Measurements from ENCODE around the gene H1-8.

The H1-8 gene

GRCh38 chr3:129556358-129556695 is 13.4 kb downstream of the H1-8 start:
- Mint-ChIP-seq H3K36me3 (ENCODE audit: low read depth) (peaks cover 6% of the 10 kb centered on the region), H3K27ac (no peak overlapping the region)
- no peak for TF ChIP-seq CTCF (IDR thresholded peaks at IDR 0.05)

GRCh38 chr3:129556890-129557547 is 14.0 kb downstream of the H1-8 start:
- no peaks in the 10 kb centered on the region for H3K9me3 Mint-ChIP-seq
- H3K4me3 Mint-ChIP-seq = peak overlapping the region; percentile 41
- no peaks in the 10 kb centered on the region for H3K27me3 Mint-ChIP-seq (ENCODE audit: low read depth, poor library complexity)
- H3K4me1 Mint-ChIP-seq = peaks cover 78% of the 10 kb centered on the region
- DNase-seq = no peak
- TF ChIP-seq CTCF (IDR thresholded peaks at IDR 0.05) = no peak
- peaks cover 6% of the 10 kb centered on the region for H3K36me3 Mint-ChIP-seq (ENCODE audit: low read depth)
- H3K27ac Mint-ChIP-seq = peak overlapping the region; percentile 65

More at GRCh38 chr3:129556358-129556695, 13.4 kb downstream of the H1-8 start:
- peaks cover 78% of the 10 kb centered on the region for H3K4me1 Mint-ChIP-seq
- no peaks in the 10 kb centered on the region for H3K9me3 Mint-ChIP-seq
- no peaks in the 10 kb centered on the region for H3K27me3 Mint-ChIP-seq (ENCODE audit: low read depth, poor library complexity)
- no peak overlapping the region for H3K4me3 Mint-ChIP-seq
- no peak for DNase-seq

GRCh38 chr3:129557548-129557894 is 14.5 kb downstream of the H1-8 start:
- DNase-seq = no peak
- H3K9me3 Mint-ChIP-seq = no peaks in the 10 kb centered on the region
- H3K4me1 Mint-ChIP-seq = peaks cover 74% of the 10 kb centered on the region
- H3K27me3 Mint-ChIP-seq (ENCODE audit: low read depth, poor library complexity) = no peaks in the 10 kb centered on the region
- H3K27ac Mint-ChIP-seq = peak overlapping the region; percentile 65
- H3K4me3 Mint-ChIP-seq = peak overlapping the region; percentile 41
- TF ChIP-seq CTCF (IDR thresholded peaks at IDR 0.05) = no peak
- peaks cover 6% of the 10 kb centered on the region for H3K36me3 Mint-ChIP-seq (ENCODE audit: low read depth)

GRCh38 chr3:129558081-129558771 is 15.3 kb downstream of the H1-8 start:
- Mint-ChIP-seq H3K4me3 (peak overlapping the region; percentile 16), H3K27ac (peak overlapping the region; percentile 65), H3K36me3 (ENCODE audit: low read depth) (peaks cover 6% of the 10 kb centered on the region), H3K9me3 (no peaks in the 10 kb centered on the region), H3K27me3 (ENCODE audit: low read depth, poor library complexity) (no peaks in the 10 kb centered on the region), H3K4me1 (peaks cover 68% of the 10 kb centered on the region)
- no peak for DNase-seq
- no peak for TF ChIP-seq CTCF (IDR thresholded peaks at IDR 0.05)

GRCh38 chr3:129558772-129559564 is 16.0 kb downstream of the H1-8 start:
- DNase-seq = no peak
- Mint-ChIP-seq H3K27ac (peak overlapping the region; percentile 64), H3K27me3 (ENCODE audit: low read depth, poor library complexity) (no peaks in the 10 kb centered on the region), H3K9me3 (no peaks in the 10 kb centered on the region), H3K4me3 (no peak overlapping the region), H3K36me3 (ENCODE audit: low read depth) (peaks cover 6% of the 10 kb centered on the region), H3K4me1 (peaks cover 62% of the 10 kb centered on the region)
- no peak for TF ChIP-seq CTCF (IDR thresholded peaks at IDR 0.05)
